ENCODE data around the gene AAK1. TPM values are rescaled to one million over a fixed set of nuclear protein-coding genes. Genes with fewer than 3 reads are reported as not detected.
"Not testable (repeated sequence)": the region's sequence is repeated elsewhere in the genome, so short reads cannot be mapped to it uniquely, and the experiment has no call there.

AAK1 gene
- total and polyA plus RNA-seq, 7 experiments from 2014 or later: 71.5 to 253 (median 191) TPM

DNA sequence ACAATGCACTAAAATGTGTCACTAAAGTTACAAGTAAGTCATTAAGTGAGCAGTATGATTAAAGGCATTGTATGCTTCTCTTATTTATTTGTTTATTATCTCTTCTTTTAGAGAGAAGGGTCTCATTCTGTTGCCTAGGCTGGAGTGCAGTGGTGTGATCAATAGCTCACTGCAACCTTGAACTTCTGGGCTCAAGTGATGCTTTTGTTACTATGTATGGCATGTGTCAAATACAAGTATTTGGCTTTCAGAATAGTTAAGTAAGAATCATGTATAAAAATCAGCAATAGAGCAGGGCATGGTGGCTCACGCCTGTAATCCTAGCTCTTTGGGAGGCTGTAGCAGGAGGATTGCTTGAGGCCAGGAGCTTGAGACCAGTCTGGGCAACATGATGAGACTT, 15.8 kb upstream of the AAK1 start:
- no peaks in the 10 kb centered on the region for H3K36me3 ChIP-seq (ENCODE audit: control insufficient read depth in 2 of 3, insufficient read depth in 3 of 3, low read length in 3 of 3)
- ATAC-seq: no peak
- peaks cover 0 to 3% (median 0%) of the 10 kb centered on the region in 3 experiments for H3K9me3 ChIP-seq (ENCODE audit: control insufficient read depth in 2 of 3, low read length in 3 of 3)
- H3K27ac Mint-ChIP-seq: peak overlapping the region in 7 of 9 donors; percentile 3 to 96 (median 43)
- no peak overlapping the region for H3K27ac ChIP-seq (ENCODE audit: low read depth, low read length)
- DNase-seq: no peak
- intact Hi-C loops (cut with micrococcal nuclease): loop anchor here in 1 of 2 donors (1.0 kb wide), 1 partner anchor 9 kb away; no protein-coding TSS in a partner anchor
- ChIA-PET POLR2A (interaction anchor here (0.7 to 5.3 kb wide), 4 partner anchors 14 to 36 kb away, joined by 3 to 39 read pairs (median 4); partner anchors contain the start of gene AAK1), CTCF (interaction anchor here (0.6 to 1.3 kb wide), 2 partner anchors 15 to 572 kb away, joined by 5 to 6 read pairs; no protein-coding TSS in a partner anchor)
- peaks cover 0 to 4% of the 10 kb centered on the region in 2 donors for H3K4me1 ChIP-seq (ENCODE audit: control insufficient read depth in 2 of 2, insufficient read depth in 2 of 2, low read length in 2 of 2)
- H3K4me1 Mint-ChIP-seq: peaks cover 11 to 40% (median 32%) of the 10 kb centered on the region in 7 donors
- H3K9me3 Mint-ChIP-seq: peaks cover 0 to 12% (median 5%) of the 10 kb centered on the region in 11 donors
- peaks cover 4 to 23% (median 7%) of the 10 kb centered on the region in 5 donors for H3K36me3 Mint-ChIP-seq
- no peaks in the 10 kb centered on the region for H3K27me3 ChIP-seq (ENCODE audit: control insufficient read depth in 2 of 2, insufficient read depth in 2 of 2, low read length in 2 of 2)
- peak overlapping the region in 2 of 10 donors; percentile 1 to 32 for H3K4me3 Mint-ChIP-seq
- no peak overlapping the region for H3K4me3 ChIP-seq (ENCODE audit: low read length)
- no peaks in the 10 kb centered on the region for H3K27me3 Mint-ChIP-seq

DNA sequence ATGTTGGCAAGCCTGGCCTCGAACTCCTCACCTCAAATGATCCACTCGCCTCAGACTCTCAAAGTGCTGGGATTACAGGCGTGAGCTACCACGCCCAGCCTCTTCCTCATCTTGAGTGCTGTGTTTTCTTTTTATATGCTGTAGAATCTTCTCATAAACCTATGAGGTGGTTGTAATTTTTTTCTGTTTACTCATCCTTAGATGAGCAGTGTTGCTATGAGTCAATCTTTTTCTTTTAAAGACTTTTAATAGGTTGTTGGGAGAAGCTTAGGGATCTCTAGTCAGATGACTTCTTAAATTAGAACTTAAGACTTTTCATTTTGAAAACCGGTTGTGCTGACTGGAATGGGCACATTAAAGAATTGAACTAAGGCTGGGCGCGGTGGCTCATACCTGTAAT, 8.7 kb upstream of the AAK1 start:
- no peak overlapping the region for H3K27ac ChIP-seq (ENCODE audit: low read depth, low read length)
- no peak for DNase-seq
- Mint-ChIP-seq H3K36me3 (peaks cover 0 to 16% (median 5%) of the 10 kb centered on the region in 5 donors), H3K4me1 (peaks cover 38 to 74% (median 56%) of the 10 kb centered on the region in 7 donors), H3K27me3 (no peaks in the 10 kb centered on the region), H3K4me3 (peak overlapping the region in 9 of 10 donors; percentile 6 to 65 (median 43)), H3K27ac (peak overlapping the region; percentile 25 to 88 (median 79)), H3K9me3 (no peaks in the 10 kb centered on the region)
- no peak overlapping the region for H3K4me3 ChIP-seq (ENCODE audit: low read length)
- POLR2A ChIA-PET: interaction anchor here (0.7 to 16.9 kb wide), 9 partner anchors 8 to 45 kb away, joined by 3 to 334 read pairs (median 5); partner anchors contain the start of gene AAK1
- CTCF ChIA-PET: interaction anchor here (0.6 to 1.5 kb wide), 4 partner anchors 9 to 45 kb away, joined by 3 to 5 read pairs (median 4); no protein-coding TSS in a partner anchor
- intact Hi-C loops (cut with micrococcal nuclease): no loop called here
- H3K27me3 ChIP-seq (ENCODE audit: control insufficient read depth in 2 of 2, insufficient read depth in 2 of 2, low read length in 2 of 2): no peaks in the 10 kb centered on the region
- ATAC-seq: no peak
- no peaks in the 10 kb centered on the region for H3K9me3 ChIP-seq (ENCODE audit: control insufficient read depth in 2 of 3, low read length in 3 of 3)
- H3K36me3 ChIP-seq (ENCODE audit: control insufficient read depth in 2 of 3, insufficient read depth in 3 of 3, low read length in 3 of 3): no peaks in the 10 kb centered on the region
- H3K4me1 ChIP-seq (ENCODE audit: control insufficient read depth in 2 of 2, insufficient read depth in 2 of 2, low read length in 2 of 2): peaks cover 27 to 35% of the 10 kb centered on the region in 2 donors

- H3K27me3 Mint-ChIP-seq; H3K36me3 ChIP-seq (ENCODE audit: control insufficient read depth in 2 of 3, insufficient read depth in 3 of 3, low read length in 3 of 3); DNase-seq; H3K9me3 Mint-ChIP-seq; H3K36me3 Mint-ChIP-seq; H3K9me3 ChIP-seq (ENCODE audit: control insufficient read depth in 2 of 3, low read length in 3 of 3); H3K27me3 ChIP-seq (ENCODE audit: control insufficient read depth in 2 of 2, insufficient read depth in 2 of 2, low read length in 2 of 2); ATAC-seq: not testable (repeated sequence)
- peaks cover 52 to 56% of the 10 kb centered on the region in 2 donors for H3K4me1 ChIP-seq (ENCODE audit: control insufficient read depth in 2 of 2, insufficient read depth in 2 of 2, low read length in 2 of 2)
- intact Hi-C loops (cut with micrococcal nuclease): loop anchor here (5.0 to 10.0 kb wide), 6 partner anchors 438 to 1182 kb away; partner anchors contain the start of genes PCBP1 (in 2 of the 2), APLF (in 1 of the 2), FBXO48 (in 1 of the 2) and SNRPG (in 1 of the 2)
- peaks cover 46 to 67% (median 63%) of the 10 kb centered on the region in 7 donors for H3K4me1 Mint-ChIP-seq
- peak overlapping the region; percentile 86 for H3K27ac ChIP-seq (ENCODE audit: low read depth, low read length)
- H3K27ac Mint-ChIP-seq: peak overlapping the region; percentile 91 to 99 (median 95)
- ChIA-PET POLR2A (interaction anchor here (1.1 to 16.9 kb wide), 9 partner anchors 13 to 82 kb away, joined by 3 to 334 read pairs (median 34); no protein-coding TSS in a partner anchor), CTCF (interaction anchor here (0.6 to 4.8 kb wide), 11 partner anchors 11 to 87 kb away, joined by 3 to 58 read pairs (median 8); no protein-coding TSS in a partner anchor)
- peak overlapping the region; percentile 80 for H3K4me3 ChIP-seq (ENCODE audit: low read length)
- H3K4me3 Mint-ChIP-seq: peak overlapping the region; percentile 10 to 98 (median 94)
Observed at GRCh38 chr2:69647196-69647595, 3.7 kb upstream of the AAK1 start.

GRCh38 chr2:69646714-69647113, 3.2 kb upstream of the AAK1 start:
- H3K4me1 ChIP-seq (ENCODE audit: control insufficient read depth in 2 of 2, insufficient read depth in 2 of 2, low read length in 2 of 2): peaks cover 52 to 56% of the 10 kb centered on the region in 2 donors
- peak overlapping the region; percentile 80 for H3K4me3 ChIP-seq (ENCODE audit: low read length)
- H3K27me3 ChIP-seq (ENCODE audit: control insufficient read depth in 2 of 2, insufficient read depth in 2 of 2, low read length in 2 of 2): no peaks in the 10 kb centered on the region
- no peaks in the 10 kb centered on the region for H3K9me3 ChIP-seq (ENCODE audit: control insufficient read depth in 2 of 3, low read length in 3 of 3)
- peaks cover 0 to 9% (median 0%) of the 10 kb centered on the region in 3 experiments for H3K36me3 ChIP-seq (ENCODE audit: control insufficient read depth in 2 of 3, insufficient read depth in 3 of 3, low read length in 3 of 3)
- POLR2A ChIA-PET: interaction anchor here (1.1 to 16.9 kb wide), 11 partner anchors 12 to 86 kb away, joined by 3 to 334 read pairs (median 31); no protein-coding TSS in a partner anchor
- CTCF ChIA-PET: interaction anchor here (0.6 to 4.8 kb wide), 14 partner anchors 12 to 87 kb away, joined by 3 to 58 read pairs (median 6); no protein-coding TSS in a partner anchor
- Mint-ChIP-seq H3K27me3 (no peaks in the 10 kb centered on the region), H3K36me3 (peaks cover 0 to 11% (median 3%) of the 10 kb centered on the region in 5 donors), H3K27ac (peak overlapping the region; percentile 91 to 99 (median 95)), H3K4me1 (peaks cover 45 to 62% (median 61%) of the 10 kb centered on the region in 7 donors), H3K4me3 (peak overlapping the region; percentile 10 to 98 (median 94)), H3K9me3 (peaks cover 0 to 1% (median 0%) of the 10 kb centered on the region in 11 donors)
- intact Hi-C loops (cut with micrococcal nuclease): loop anchor here (5.0 to 10.0 kb wide), 6 partner anchors 438 to 1182 kb away; partner anchors contain the start of genes PCBP1 (in 2 of the 2), APLF (in 1 of the 2), FBXO48 (in 1 of the 2) and SNRPG (in 1 of the 2)
- H3K27ac ChIP-seq (ENCODE audit: low read depth, low read length): peak overlapping the region; percentile 86
- DNase-seq (no peak), ATAC-seq (no peak)

DNA sequence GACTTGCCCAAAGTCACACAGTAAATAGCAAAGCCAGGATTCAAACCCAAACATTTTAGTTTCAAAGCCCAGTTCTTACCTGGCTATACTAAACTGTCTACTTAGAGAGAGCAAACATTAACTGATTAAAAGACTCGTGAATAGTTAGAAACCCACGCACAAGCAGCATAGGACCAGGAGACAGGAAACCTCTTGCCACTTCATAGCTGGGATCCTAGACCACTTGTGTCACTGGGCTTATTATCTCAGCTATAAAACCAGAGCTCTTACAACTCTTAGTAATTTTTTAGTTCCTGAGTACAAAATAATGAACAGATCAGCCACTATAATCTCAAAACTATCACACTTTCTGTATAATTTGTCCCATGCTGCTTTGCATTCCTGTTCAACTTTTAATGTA, 2.4 kb upstream of the AAK1 start:
- Histone ChIP-seq H3K27me3 (ENCODE audit: control insufficient read depth in 2 of 2, insufficient read depth in 2 of 2, low read length in 2 of 2) (no peaks in the 10 kb centered on the region), H3K36me3 (ENCODE audit: control insufficient read depth in 2 of 3, insufficient read depth in 3 of 3, low read length in 3 of 3) (peaks cover 0 to 16% (median 0%) of the 10 kb centered on the region in 3 experiments), H3K4me3 (ENCODE audit: low read length) (peak overlapping the region; percentile 80), H3K9me3 (ENCODE audit: control insufficient read depth in 2 of 3, low read length in 3 of 3) (no peaks in the 10 kb centered on the region), H3K27ac (ENCODE audit: low read depth, low read length) (peak overlapping the region; percentile 86), H3K4me1 (ENCODE audit: control insufficient read depth in 2 of 2, insufficient read depth in 2 of 2, low read length in 2 of 2) (peaks cover 46 to 52% of the 10 kb centered on the region in 2 donors)
- peaks cover 44 to 63% (median 54%) of the 10 kb centered on the region in 7 donors for H3K4me1 Mint-ChIP-seq
- ATAC-seq (no peak), DNase-seq (peak in 6 of 9 donors; percentile 37 to 61 (median 54))
- intact Hi-C loops (cut with micrococcal nuclease): loop anchor here (1.0 to 10.0 kb wide), 13 partner anchors 17 to 1181 kb away; partner anchors contain the start of genes PCBP1 (in 2 of the 2), APLF (in 1 of the 2), FBXO48 (in 1 of the 2) and SNRPG (in 1 of the 2)
- ChIA-PET POLR2A (interaction anchor here (0.7 to 16.9 kb wide), 20 partner anchors 12 to 209 kb away, joined by 3 to 334 read pairs (median 11); partner anchors contain the start of gene NFU1), CTCF (interaction anchor here (0.6 to 4.8 kb wide), 18 partner anchors 13 to 119 kb away, joined by 3 to 58 read pairs (median 8); no protein-coding TSS in a partner anchor)
- H3K4me3 Mint-ChIP-seq: peak overlapping the region; percentile 89 to 98 (median 96)
- H3K27ac Mint-ChIP-seq: peak overlapping the region; percentile 91 to 99 (median 95)
- H3K27me3 Mint-ChIP-seq: no peaks in the 10 kb centered on the region
- peaks cover 0 to 2% (median 0%) of the 10 kb centered on the region in 11 donors for H3K9me3 Mint-ChIP-seq
- peaks cover 4 to 19% (median 10%) of the 10 kb centered on the region in 5 donors for H3K36me3 Mint-ChIP-seq

DNA sequence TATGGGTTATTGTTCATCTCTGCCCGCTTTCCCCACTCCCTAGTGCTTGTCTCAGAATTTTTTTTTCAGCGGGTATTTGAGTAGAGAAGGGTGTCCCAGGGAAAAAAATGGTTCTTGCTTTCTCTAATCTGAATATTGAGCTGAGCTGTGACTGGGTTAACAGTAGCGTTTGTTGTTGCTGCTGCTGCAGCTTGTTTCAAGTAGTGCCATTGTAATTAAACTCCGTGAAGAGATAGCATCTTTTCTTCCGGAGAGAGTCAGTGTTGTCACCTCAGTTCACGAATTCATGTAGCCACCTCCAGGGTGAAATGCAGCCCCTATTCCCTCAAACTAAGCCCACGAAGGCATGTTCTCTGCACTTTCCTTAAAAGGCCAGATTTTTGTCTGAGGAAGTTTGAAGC, 1.5 kb upstream of the AAK1 start:
- H3K27me3 Mint-ChIP-seq: no peaks in the 10 kb centered on the region
- Histone ChIP-seq H3K36me3 (ENCODE audit: control insufficient read depth in 2 of 3, insufficient read depth in 3 of 3, low read length in 3 of 3) (peaks cover 0 to 18% (median 0%) of the 10 kb centered on the region in 3 experiments), H3K9me3 (ENCODE audit: control insufficient read depth in 2 of 3, low read length in 3 of 3) (no peaks in the 10 kb centered on the region), H3K27ac (ENCODE audit: low read depth, low read length) (peak overlapping the region; percentile 86), H3K4me3 (ENCODE audit: low read length) (peak overlapping the region; percentile 80), H3K4me1 (ENCODE audit: control insufficient read depth in 2 of 2, insufficient read depth in 2 of 2, low read length in 2 of 2) (peaks cover 41 to 49% of the 10 kb centered on the region in 2 donors), H3K27me3 (ENCODE audit: control insufficient read depth in 2 of 2, insufficient read depth in 2 of 2, low read length in 2 of 2) (no peaks in the 10 kb centered on the region)
- CTCF ChIA-PET: interaction anchor here (0.6 to 4.8 kb wide), 19 partner anchors 14 to 118 kb away, joined by 3 to 58 read pairs (median 7); no protein-coding TSS in a partner anchor
- peak; percentile 57 for ATAC-seq
- peaks cover 5 to 27% (median 19%) of the 10 kb centered on the region in 5 donors for H3K36me3 Mint-ChIP-seq
- H3K4me3 Mint-ChIP-seq: peak overlapping the region; percentile 89 to 98 (median 96)
- intact Hi-C loops (cut with micrococcal nuclease): loop anchor here (1.0 to 10.0 kb wide), 13 partner anchors 16 to 1180 kb away; partner anchors contain the start of genes PCBP1 (in 2 of the 2), APLF (in 1 of the 2), FBXO48 (in 1 of the 2) and SNRPG (in 1 of the 2)
- H3K9me3 Mint-ChIP-seq: peaks cover 0 to 2% (median 0%) of the 10 kb centered on the region in 11 donors
- peaks cover 44 to 63% (median 53%) of the 10 kb centered on the region in 7 donors for H3K4me1 Mint-ChIP-seq
- H3K27ac Mint-ChIP-seq: peak overlapping the region; percentile 91 to 99 (median 95)
- POLR2A ChIA-PET: interaction anchor here (0.7 to 16.9 kb wide), 34 partner anchors 11 to 613 kb away, joined by 3 to 334 read pairs (median 6); partner anchors contain the start of genes ANXA4, GMCL1, NFU1 and PCYOX1
- peak in 7 of 9 donors; percentile 63 to 83 (median 78) for DNase-seq
